OCI-LY1 (cell line): ENCODE data around the gene BTBD17.

Source experiments
- H2AFZ ChIP-seq: fragments of 200-600 bp; sonication (generic), shearing (Covaris generic); 2 replicates; pipeline ENCODE4 v1.6.0; 2014; ENCODE audit warnings: antibody characterized with exemption, mild to moderate bottlenecking, low read length
- H3F3A ChIP-seq: fragments of 200-600 bp; sonication (generic), shearing (Covaris generic); 2 replicates; pipeline ENCODE4 v1.6.0; 2014; ENCODE audit warnings: mild to moderate bottlenecking, antibody characterized with exemption, low read length, moderate library complexity; ENCODE audit not compliant: insufficient read depth
- H3K27ac ChIP-seq: fragments of 200-600 bp; sonication (generic); 2 replicates; pipeline ENCODE4 v1.5.1; 2014; ENCODE audit warnings: low read length, mixed run types, mild to moderate bottlenecking, low read depth; ENCODE audit not compliant: poor library complexity, severe bottlenecking
- H3K27me3 ChIP-seq: fragments of 200-600 bp; sonication (generic); 2 replicates; pipeline ENCODE4 v1.6.0; 2014; ENCODE audit warnings: antibody characterized with exemption, mild to moderate bottlenecking, low read length, moderate library complexity; ENCODE audit not compliant: insufficient read depth
- H3K36me3 ChIP-seq: fragments of 200-600 bp; sonication (generic); 2 replicates; pipeline ENCODE4 v1.6.1; 2014; ENCODE audit warnings: mild to moderate bottlenecking, antibody characterized with exemption, low read length, moderate library complexity, mixed read lengths; ENCODE audit not compliant: insufficient read depth
- H3K4me1 ChIP-seq: fragments of 200-600 bp; sonication (generic); 2 replicates; pipeline ENCODE4 v1.5.1; 2014; ENCODE audit warnings: mild to moderate bottlenecking, low read length, moderate library complexity; ENCODE audit not compliant: insufficient read depth, severe bottlenecking
- H3K4me2 ChIP-seq: fragments of 200-600 bp; sonication (generic), shearing (Covaris generic); 2 replicates; pipeline ENCODE4 v1.6.1; 2014; ENCODE audit warnings: low read length
- H3K4me3 ChIP-seq: fragments of 200-600 bp; sonication (generic); 2 replicates; pipeline ENCODE4 v1.5.1; 2014; ENCODE audit warnings: low read length, low read depth, mild to moderate bottlenecking, mixed read lengths; ENCODE audit not compliant: poor library complexity, severe bottlenecking
- H3K79me2 ChIP-seq: fragments of 200-600 bp; shearing (Covaris generic); 2 replicates; pipeline ENCODE4 v1.6.1; 2016; ENCODE audit warnings: mixed run types, low read length, mixed read lengths; ENCODE audit not compliant: insufficient read depth
- H3K9ac ChIP-seq: fragments of 200-600 bp; sonication (generic), shearing (Covaris generic); 2 replicates; pipeline ENCODE4 v1.6.1; 2014; ENCODE audit warnings: mild to moderate bottlenecking, low read length, mixed read lengths
- H3K9me2 ChIP-seq: fragments of 200-600 bp; sonication (generic), shearing (Covaris generic); 2 replicates; pipeline ENCODE4 v1.6.1; 2014; ENCODE audit warnings: low read depth, mild to moderate bottlenecking, low read length, mixed read lengths
- H3K9me3 ChIP-seq: fragments of 200-600 bp; shearing (Covaris generic); 2 replicates; pipeline ENCODE4 v1.6.1; 2014; ENCODE audit warnings: low read length, mixed read lengths
- H4K20me1 ChIP-seq: fragments of 200-600 bp; sonication (generic), shearing (Covaris generic); 2 replicates; pipeline ENCODE4 v1.6.0; 2016; ENCODE audit warnings: mild to moderate bottlenecking, low read length; ENCODE audit not compliant: insufficient read depth
- CTCF ChIP-seq: fragments of 200-600 bp; sonication (generic), shearing (Covaris generic); IDR thresholded peaks from 2 replicates; pipeline ENCODE4 v1.5.1; 2017; ENCODE audit warnings: mild to moderate bottlenecking, antibody characterized with exemption, low read length, moderate library complexity, mixed read lengths
- EZH2 ChIP-seq: fragments of 200-600 bp; sonication (generic), shearing (Covaris generic); IDR thresholded peaks from 2 replicates; pipeline ENCODE4 v1.8.0; 2017; ENCODE audit warnings: borderline replicate concordance, mixed run types, mild to moderate bottlenecking, antibody characterized with exemption, low read length, moderate library complexity, mixed read lengths

The BTBD17 gene

GRCh38 chr17:74309902-74310301 lies 51.8 kb downstream of the BTBD17 start:
- no peaks in the 10 kb centered on the region for H3K9me2 ChIP-seq
- TF ChIP-seq EZH2: no peak
- no peak for TF ChIP-seq CTCF

GRCh38 chr17:74307984-74308773 lies 53.5 kb downstream of the BTBD17 start:
- Histone ChIP-seq H3K27me3 (0 out of 2 replicates have a peak, but pooled peaks cover 4% of the 10 kb centered on the region), H3K36me3 (no peaks in the 10 kb centered on the region), H3K4me3 (no peak overlapping the region), H3K9me2 (no peaks in the 10 kb centered on the region), H4K20me1 (no peaks in the 10 kb centered on the region), H3K27ac (no peak overlapping the region), H3K4me1 (no peaks in the 10 kb centered on the region), H3F3A (no peaks in the 10 kb centered on the region), H3K79me2 (no peaks in the 10 kb centered on the region), H3K9ac (no peak overlapping the region), H3K9me3 (no peaks in the 10 kb centered on the region), H3K4me2 (no peak overlapping the region), H2AFZ (no peak overlapping the region)
- TF ChIP-seq EZH2 (no peak), CTCF (no peak)

More at GRCh38 chr17:74309902-74310301, 51.8 kb downstream of the BTBD17 start:
- no peaks in the 10 kb centered on the region for H3K9me3 ChIP-seq
- no peak overlapping the region for H2AFZ ChIP-seq
- H3K27me3 ChIP-seq: 0 out of 2 replicates have a peak, but pooled peaks cover 4% of the 10 kb centered on the region
- no peaks in the 10 kb centered on the region for H3F3A ChIP-seq
- no peaks in the 10 kb centered on the region for H3K36me3 ChIP-seq
- no peaks in the 10 kb centered on the region for H3K4me1 ChIP-seq
- no peak overlapping the region for H3K4me3 ChIP-seq
- no peak overlapping the region for H3K9ac ChIP-seq
- no peak overlapping the region for H3K4me2 ChIP-seq
- no peaks in the 10 kb centered on the region for H4K20me1 ChIP-seq
- H3K27ac ChIP-seq: no peak overlapping the region
- H3K79me2 ChIP-seq: no peaks in the 10 kb centered on the region
